ENCODE measurements around the gene GPR137C. TPM values are rescaled to one million over a fixed set of nuclear protein-coding genes. Genes with fewer than 3 reads are reported as not detected.
A peak's percentile ranks its signal among the peaks of the same experiment; 100 is the strongest.

GPR137C gene
- total RNA-seq, 8 experiments from 2014 or later: 0.31 to 20.4 (median 10.9) TPM

DNA sequence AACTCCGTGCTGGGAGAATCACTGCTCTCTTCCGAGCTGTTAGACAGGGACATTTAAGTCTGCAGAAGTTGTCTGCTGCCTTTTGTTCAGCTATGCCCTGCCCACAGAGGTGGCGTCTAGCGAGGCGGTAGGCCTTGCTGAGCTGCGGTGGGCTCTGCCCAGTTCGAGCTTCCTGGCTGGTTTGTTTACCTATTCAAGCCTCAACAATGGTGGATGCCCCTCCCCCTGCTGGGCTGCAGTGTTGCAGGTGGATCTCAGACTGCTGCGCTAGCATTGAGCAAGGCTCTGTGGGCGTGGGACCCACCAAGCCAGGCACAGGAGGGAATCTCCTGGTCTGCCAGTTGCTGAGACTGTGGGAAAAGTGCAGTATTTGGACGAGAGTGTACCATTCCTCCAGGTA lies 43.7 kb downstream of the GPR137C start:
- no peak for ATAC-seq (replicated peaks in 6 of 8)

DNA sequence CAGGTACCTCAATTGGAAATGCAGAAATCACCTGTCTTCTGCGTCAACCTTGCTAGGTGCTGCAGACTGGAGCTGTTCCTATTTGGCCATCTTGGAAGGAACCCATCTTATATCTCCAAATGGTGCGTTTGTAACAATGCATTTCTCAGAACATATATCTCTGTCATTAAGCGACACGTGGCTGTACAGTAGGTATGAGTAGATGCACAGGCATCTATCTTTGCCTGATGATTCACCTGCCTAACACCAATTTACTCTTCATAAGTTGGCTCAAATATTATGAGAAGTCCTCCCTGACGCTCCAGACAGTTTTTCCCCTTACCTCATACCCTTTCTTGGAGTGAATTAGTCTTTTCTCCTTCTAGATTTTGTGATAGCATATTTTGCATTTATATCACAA lies 44.2 kb downstream of the GPR137C start:
- 75 to 100% (median 94%) methylated on average over 2 to 5 of the region's 5 CpGs; no CpG with 5 or more reads in 4 of the 10 experiments for WGBS, 10 experiments
- Histone ChIP-seq H3K4me1 (replicated peaks in 1 of 2) (no peaks in the 10 kb centered on the region), H3K27ac (no peak overlapping the region), H3K4me3 (no peak overlapping the region)
- ATAC-seq (replicated peaks in 6 of 8): no peak
- in situ Hi-C loops (cut with MboI; ENCODE audit: low pct_unique_long_range_greater_than_20kb in 2 of 9, low sequenced_read_pairs in 9 of 9, unreplicated experiment in 9 of 9): no loop called here

More for the DNA sequence above, 43.7 kb downstream of the GPR137C start:
- H3K4me1 ChIP-seq (replicated peaks in 1 of 2): no peaks in the 10 kb centered on the region
- no peak overlapping the region for H3K4me3 ChIP-seq
- no peak overlapping the region for H3K27ac ChIP-seq
- in situ Hi-C loops (cut with MboI; ENCODE audit: low pct_unique_long_range_greater_than_20kb in 2 of 9, low sequenced_read_pairs in 9 of 9, unreplicated experiment in 9 of 9): no loop called here
- WGBS, 10 experiments: 71 to 100% methylated on average over 1 to 2 of the region's 10 CpGs; no CpG with 5 or more reads in 8 of the 10 experiments

DNA sequence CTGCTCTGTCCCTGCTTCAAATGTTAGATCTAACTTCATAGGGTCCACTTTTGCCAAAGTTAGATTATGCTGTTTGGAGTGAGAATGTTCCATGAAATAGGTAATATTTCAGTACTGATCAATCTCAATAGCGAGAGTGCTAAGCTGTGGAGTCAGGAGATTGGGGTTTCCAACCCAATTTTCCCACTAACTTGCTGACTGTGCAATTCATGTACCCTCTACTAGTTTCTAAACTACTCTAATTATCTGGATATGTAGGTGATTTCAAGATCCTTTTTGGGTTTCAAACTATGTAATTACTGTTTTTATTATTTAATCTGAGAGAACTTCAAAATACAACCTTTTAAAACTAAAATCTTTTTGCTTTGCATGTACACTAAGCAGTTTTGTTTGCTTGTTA lies 45.9 kb downstream of the GPR137C start:
- WGBS, 10 experiments: 60 to 100% (median 100%) methylated on average over 1 of the region's 1 CpG; no CpG with 5 or more reads in 2 of the 10 experiments
- in situ Hi-C loops (cut with MboI; ENCODE audit: low pct_unique_long_range_greater_than_20kb in 2 of 9, low sequenced_read_pairs in 9 of 9, unreplicated experiment in 9 of 9): no loop called here

GRCh38 chr14:52599974-52600373 lies 47.3 kb downstream of the GPR137C start:
- ATAC-seq (replicated peaks in 6 of 8): no peak
- 0 to 100% (median 84%) methylated on average over 1 to 3 of the region's 3 CpGs for WGBS, 10 experiments
- Histone ChIP-seq H3K4me3 (no peak overlapping the region), H3K27ac (no peak overlapping the region), H3K4me1 (replicated peaks in 1 of 2) (no peaks in the 10 kb centered on the region)
- in situ Hi-C loops (cut with MboI; ENCODE audit: low pct_unique_long_range_greater_than_20kb in 2 of 9, low sequenced_read_pairs in 9 of 9, unreplicated experiment in 9 of 9): no loop called here

More for the DNA sequence above, 45.9 kb downstream of the GPR137C start:
- Histone ChIP-seq H3K27ac (no peak overlapping the region), H3K4me3 (no peak overlapping the region), H3K4me1 (replicated peaks in 1 of 2) (no peaks in the 10 kb centered on the region)
- ATAC-seq (replicated peaks in 6 of 8): no peak

- ATAC-seq (replicated peaks in 6 of 8): no peak
- in situ Hi-C loops (cut with MboI; ENCODE audit: low pct_unique_long_range_greater_than_20kb in 2 of 9, low sequenced_read_pairs in 9 of 9, unreplicated experiment in 9 of 9): no loop called here
- Histone ChIP-seq H3K4me1 (replicated peaks in 1 of 2) (no peaks in the 10 kb centered on the region), H3K27ac (no peak overlapping the region), H3K4me3 (no peak overlapping the region)
- 93 to 100% (median 100%) methylated on average over 1 of the region's 1 CpG; no CpG with 5 or more reads in 2 of the 10 experiments for WGBS, 10 experiments
These were observed 49.5 kb downstream of the GPR137C start for GRCh38 chr14:52602131-52602530.

DNA sequence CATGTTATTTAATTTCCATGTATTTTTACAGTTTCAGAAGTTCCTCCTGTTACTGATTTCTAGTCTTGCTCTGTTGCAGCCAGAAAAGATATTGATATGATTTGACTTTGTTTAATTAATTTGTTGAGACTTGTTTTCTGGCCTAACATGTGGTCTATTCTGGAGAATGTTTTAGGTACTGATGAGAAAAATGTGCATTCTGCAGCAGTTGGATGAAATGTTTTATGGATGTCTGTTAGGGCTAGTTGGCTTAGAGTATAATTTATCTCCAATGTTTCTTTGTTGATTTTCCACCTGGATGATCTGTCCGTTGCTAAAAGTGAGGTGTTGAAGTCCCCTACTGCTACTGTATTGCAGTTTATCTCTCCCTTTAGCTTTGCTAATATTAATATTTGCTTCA lies 54.4 kb downstream of the GPR137C start:
- no peak overlapping the region for H3K27ac ChIP-seq
- in situ Hi-C loops (cut with MboI; ENCODE audit: low pct_unique_long_range_greater_than_20kb in 2 of 9, low sequenced_read_pairs in 9 of 9, unreplicated experiment in 9 of 9): no loop called here
- H3K4me1 ChIP-seq (replicated peaks in 1 of 2): no peaks in the 10 kb centered on the region
- H3K4me3 ChIP-seq: no peak overlapping the region
- WGBS, 10 experiments: 14 to 100% (median 73%) methylated on average over 1 of the region's 1 CpG; no CpG with 5 or more reads in 2 of the 10 experiments
- ATAC-seq (replicated peaks in 6 of 8): no peak

DNA sequence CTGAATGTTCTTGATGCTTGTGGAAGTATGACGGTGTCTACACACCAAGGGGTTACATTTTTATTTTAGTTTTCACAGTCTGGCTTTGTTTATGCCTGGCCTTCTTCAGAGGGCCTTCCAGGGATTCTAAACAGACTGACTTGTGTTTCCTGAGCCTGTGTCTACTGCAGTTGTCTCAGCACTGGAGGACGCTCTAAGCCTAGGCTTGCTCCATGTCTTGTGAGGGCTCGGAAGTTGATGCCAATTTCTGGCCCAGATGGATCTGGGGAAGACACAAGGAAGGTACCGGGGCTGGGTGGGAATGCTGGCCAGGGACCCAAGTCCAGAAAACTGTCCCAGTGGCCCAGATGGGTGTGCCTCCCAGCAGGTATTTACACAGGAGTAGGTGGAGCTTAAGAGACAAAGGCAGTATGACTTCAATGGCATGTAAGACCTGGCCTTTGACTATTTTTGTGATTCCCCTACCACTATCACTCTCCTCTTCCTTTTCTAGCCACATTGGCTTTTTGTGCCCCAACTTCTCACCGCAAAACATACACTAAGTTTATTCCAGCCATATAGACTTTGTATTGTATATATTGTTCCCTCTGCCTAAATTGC lies 56.9 kb downstream of the GPR137C start:
- Histone ChIP-seq H3K4me3 (no peak overlapping the region), H3K4me1 (replicated peaks in 1 of 2) (no peaks in the 10 kb centered on the region), H3K27ac (no peak overlapping the region)
- whole genome bisulfite sequencing, 10 experiments: 60 to 100% (median 99%) methylated on average over 1 to 5 of the region's 5 CpGs
- ATAC-seq (replicated peaks in 6 of 8): no peak
- in situ Hi-C loops (cut with MboI; ENCODE audit: low pct_unique_long_range_greater_than_20kb in 2 of 9, low sequenced_read_pairs in 9 of 9, unreplicated experiment in 9 of 9): no loop called here

DNA sequence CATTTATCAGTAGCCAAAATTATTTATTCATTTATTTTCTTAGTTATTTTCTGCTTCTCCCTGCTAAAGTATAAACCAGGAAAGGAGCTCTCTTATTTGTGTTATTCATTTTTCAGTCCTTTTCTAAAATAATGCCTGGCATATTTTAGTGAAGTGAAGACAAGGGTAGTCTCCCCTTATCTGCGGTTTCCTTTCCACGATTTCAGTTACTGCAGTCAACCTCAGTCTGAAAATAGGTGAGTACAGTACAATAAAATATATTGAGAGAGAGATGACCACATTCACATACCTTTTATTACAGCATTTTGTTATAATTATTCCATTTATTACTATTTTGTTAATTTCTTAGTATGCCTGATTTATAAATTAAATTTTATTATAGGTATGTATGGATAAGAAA lies 57.6 kb downstream of the GPR137C start:
- WGBS, 10 experiments: 86 to 100% (median 95%) methylated on average over 2 of the region's 2 CpGs
- no peak overlapping the region for H3K4me3 ChIP-seq
- no peak overlapping the region for H3K27ac ChIP-seq
- in situ Hi-C loops (cut with MboI; ENCODE audit: low pct_unique_long_range_greater_than_20kb in 2 of 9, low sequenced_read_pairs in 9 of 9, unreplicated experiment in 9 of 9): no loop called here
- no peaks in the 10 kb centered on the region for H3K4me1 ChIP-seq (replicated peaks in 1 of 2)
- no peak for ATAC-seq (replicated peaks in 6 of 8)

DNA sequence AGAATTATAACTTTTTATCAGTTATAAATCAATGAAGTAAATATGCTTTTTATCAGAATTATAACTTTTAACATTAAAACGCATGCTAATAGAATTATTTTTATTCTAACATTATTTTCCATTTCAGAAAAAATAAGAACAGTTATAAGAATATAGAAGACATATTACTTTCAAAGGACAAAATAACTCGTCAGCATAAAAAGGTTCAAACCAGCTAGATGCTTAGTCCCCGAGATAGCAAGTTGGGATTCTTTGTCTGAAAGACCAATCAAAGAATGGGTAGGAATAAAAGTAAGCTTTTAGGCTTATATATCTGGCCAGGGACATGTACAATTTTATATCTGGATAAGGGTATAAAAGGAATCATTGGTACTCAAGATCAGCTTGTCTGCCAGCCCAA lies 66.0 kb downstream of the GPR137C start:
- H3K27ac ChIP-seq: no peak overlapping the region
- in situ Hi-C loops (cut with MboI; ENCODE audit: low pct_unique_long_range_greater_than_20kb in 2 of 9, low sequenced_read_pairs in 9 of 9, unreplicated experiment in 9 of 9): no loop called here
- no peak overlapping the region for H3K4me3 ChIP-seq
- no peaks in the 10 kb centered on the region for H3K4me1 ChIP-seq (replicated peaks in 1 of 2)
- WGBS, 10 experiments: 63 to 98% (median 86%) methylated on average over 1 to 3 of the region's 3 CpGs
- ATAC-seq (replicated peaks in 6 of 8): no peak

- H3K4me1 ChIP-seq (replicated peaks in 1 of 2): no peaks in the 10 kb centered on the region
- WGBS, 10 experiments: 42 to 100% (median 91%) methylated on average over 1 of the region's 1 CpG; no CpG with 5 or more reads in 2 of the 10 experiments
- in situ Hi-C loops (cut with MboI; ENCODE audit: low pct_unique_long_range_greater_than_20kb in 2 of 9, low sequenced_read_pairs in 9 of 9, unreplicated experiment in 9 of 9): no loop called here
- no peak overlapping the region for H3K27ac ChIP-seq
- H3K4me3 ChIP-seq: no peak overlapping the region
- ATAC-seq (replicated peaks in 6 of 8): no peak
These were observed 67.1 kb downstream of the GPR137C start for GRCh38 chr14:52619687-52620086.

DNA sequence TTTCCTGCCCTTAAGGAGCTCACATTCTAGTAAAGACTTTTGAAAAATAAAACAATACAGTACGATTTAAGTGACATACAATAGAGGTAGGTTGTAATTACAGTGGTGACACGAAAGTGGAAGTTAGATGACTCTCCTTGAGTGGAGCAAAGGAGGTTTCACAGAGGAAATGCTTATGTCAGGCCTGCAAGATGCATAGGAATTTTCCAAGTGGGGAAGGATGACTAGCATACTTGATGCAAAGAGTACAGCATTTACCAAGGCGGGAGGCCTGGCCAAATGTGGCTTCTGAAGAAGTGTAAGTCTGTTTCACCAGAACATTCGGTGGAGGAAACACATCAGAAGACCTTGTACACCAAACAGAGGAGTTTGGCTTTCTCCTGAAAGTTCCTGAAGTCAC lies 87.5 kb downstream of the GPR137C start:
- Histone ChIP-seq H3K4me1 (replicated peaks in 1 of 2) (no peaks in the 10 kb centered on the region), H3K4me3 (no peak overlapping the region), H3K27ac (no peak overlapping the region)
- ATAC-seq (replicated peaks in 6 of 8): no peak
- in situ Hi-C loops (cut with MboI; ENCODE audit: low pct_unique_long_range_greater_than_20kb in 2 of 9, low sequenced_read_pairs in 9 of 9, unreplicated experiment in 9 of 9): no loop called here
- 82 to 100% (median 95%) methylated on average over 1 to 4 of the region's 4 CpGs; no CpG with 5 or more reads in 2 of the 10 experiments for WGBS, 10 experiments

GRCh38 chr14:52641745-52642144 lies 89.1 kb downstream of the GPR137C start:
- WGBS, 10 experiments: 78 to 100% (median 100%) methylated on average over 1 of the region's 1 CpG; no CpG with 5 or more reads in 3 of the 10 experiments
- Histone ChIP-seq H3K27ac (no peak overlapping the region), H3K4me3 (no peak overlapping the region), H3K4me1 (replicated peaks in 1 of 2) (no peaks in the 10 kb centered on the region)
- ATAC-seq (replicated peaks in 6 of 8): no peak
- in situ Hi-C loops (cut with MboI; ENCODE audit: low pct_unique_long_range_greater_than_20kb in 2 of 9, low sequenced_read_pairs in 9 of 9, unreplicated experiment in 9 of 9): no loop called here

DNA sequence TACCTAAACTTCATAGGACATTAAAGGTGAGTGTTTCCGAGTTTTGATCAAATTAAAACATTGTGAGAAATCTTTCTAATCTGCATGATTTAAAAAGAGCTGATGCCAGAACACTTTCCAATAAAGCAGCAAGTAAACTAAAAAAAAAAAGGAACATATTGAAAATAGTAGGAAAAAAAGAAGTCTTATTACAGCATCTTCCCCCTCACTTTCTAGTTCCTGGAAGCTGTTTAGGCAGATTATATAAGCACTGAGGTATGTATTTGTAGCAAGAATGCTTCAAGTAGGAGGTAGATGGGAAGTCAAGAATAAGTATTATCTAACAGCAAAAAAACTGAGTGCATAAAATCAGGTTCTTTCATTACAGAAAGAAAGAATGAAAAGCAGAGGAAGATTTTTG lies 96.9 kb downstream of the GPR137C start:
- ATAC-seq (replicated peaks in 6 of 8): no peak
- in situ Hi-C loops (cut with MboI; ENCODE audit: low pct_unique_long_range_greater_than_20kb in 2 of 9, low sequenced_read_pairs in 9 of 9, unreplicated experiment in 9 of 9): no loop called here
- H3K27ac ChIP-seq: no peak overlapping the region
- H3K4me3 ChIP-seq: no peak overlapping the region
- WGBS, 10 experiments: 67 to 100% (median 100%) methylated on average over 1 of the region's 1 CpG; no CpG with 5 or more reads in 1 of the 10 experiments
- no peaks in the 10 kb centered on the region for H3K4me1 ChIP-seq (replicated peaks in 1 of 2)

DNA sequence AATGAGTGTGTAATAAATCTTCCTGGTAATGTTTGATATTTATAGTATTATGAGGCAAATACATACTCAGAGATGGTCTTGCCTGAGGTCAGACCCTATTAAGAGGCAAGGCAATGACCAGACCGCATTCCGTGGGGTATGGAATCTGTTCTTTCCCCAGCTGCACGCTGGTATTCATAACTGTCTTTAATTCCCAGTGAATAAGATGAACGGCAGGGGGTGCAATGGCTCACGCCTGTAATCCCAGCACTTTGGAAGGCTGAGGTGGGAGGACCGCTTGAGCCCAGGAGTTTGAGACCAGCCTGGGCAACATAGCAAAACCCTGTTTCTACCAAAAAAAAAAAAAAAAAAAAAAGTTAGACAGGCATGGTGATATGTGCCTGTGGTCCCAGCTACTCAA lies 98.1 kb downstream of the GPR137C start:
- ATAC-seq (replicated peaks in 6 of 8): peak in 1 of 8 experiments; percentile 27
- WGBS, 10 experiments: 60 to 93% (median 86%) methylated on average over 1 to 5 of the region's 6 CpGs; no CpG with 5 or more reads in 2 of the 10 experiments
- Histone ChIP-seq H3K27ac (no peak overlapping the region), H3K4me3 (no peak overlapping the region), H3K4me1 (replicated peaks in 1 of 2) (no peaks in the 10 kb centered on the region)
- in situ Hi-C loops (cut with MboI; ENCODE audit: low pct_unique_long_range_greater_than_20kb in 2 of 9, low sequenced_read_pairs in 9 of 9, unreplicated experiment in 9 of 9): no loop called here

All from motor neuron (in vitro differentiated cells).